Chondrocyte (in vitro differentiated cells): ENCODE measurements around the gene ST6GAL2. TPM values are rescaled to one million over a fixed set of nuclear protein-coding genes. Genes with fewer than 3 reads are reported as not detected.

Experiments used
- DNase-seq: peaks from one replicate; pipeline ENCODE4 v3.0.0; 2021; ENCODE audit warnings: mixed read lengths, low spot score
- H3K27ac Mint-ChIP-seq: one replicate; pipeline ENCODE4 v1.8.0; 2021; ENCODE audit warnings: mild to moderate bottlenecking, moderate library complexity, mixed read lengths; ENCODE audit not compliant: unreplicated experiment
- H3K27me3 Mint-ChIP-seq: 2 replicates; pipeline ENCODE4 v1.8.0; 2021; ENCODE audit warnings: low read depth, mixed read lengths
- H3K36me3 Mint-ChIP-seq: 2 replicates; pipeline ENCODE4 v1.8.0; 2021; ENCODE audit warnings: low read depth, mixed read lengths
- H3K4me1 Mint-ChIP-seq: 2 replicates; pipeline ENCODE4 v1.8.0; 2021; ENCODE audit warnings: low read depth, mild to moderate bottlenecking, mixed read lengths
- H3K4me3 Mint-ChIP-seq: one replicate; pipeline ENCODE4 v1.8.0; 2021; ENCODE audit warnings: mild to moderate bottlenecking, moderate library complexity, mixed read lengths; ENCODE audit not compliant: unreplicated experiment
- H3K9me3 Mint-ChIP-seq: 2 replicates; pipeline ENCODE4 v1.8.0; 2021; ENCODE audit warnings: low read depth, mixed read lengths
- total RNA-seq: library from RNA; stranded (reverse); gene quantifications from 3 replicates; pipeline ENCODE4 v1.2.1, GENCODE V29; 2021
- TF ChIP-seq, protein P1 (sequence below): fragments of 200-600 bp; sonication (generic); IDR thresholded peaks from 2 replicates; pipeline ENCODE4 v1.5.0; 2021; ENCODE audit warnings: antibody characterized with exemption, mild to moderate bottlenecking, moderate library complexity

ST6GAL2 gene
- total RNA-seq, 1 donor from 2014 or later, result 144 TPM

DNA sequence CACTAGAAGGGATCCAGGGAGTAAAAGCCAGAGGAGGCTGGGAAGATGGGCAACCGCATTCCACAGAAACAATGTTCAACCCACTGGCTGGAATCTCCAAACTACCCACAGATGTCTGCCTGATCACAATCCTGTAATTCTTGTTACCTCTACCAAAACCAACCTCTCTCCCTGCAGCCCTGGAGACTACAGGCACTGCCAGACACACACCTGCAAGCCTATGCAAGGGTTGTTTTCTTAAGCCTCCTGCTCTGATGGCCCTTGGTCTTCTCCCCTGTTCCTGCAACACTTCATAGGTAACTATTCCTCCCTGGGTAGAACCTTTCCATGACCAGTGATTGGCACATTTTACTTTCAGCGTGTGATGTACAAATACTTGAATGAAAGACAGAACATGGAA is 21.9 kb downstream of the ST6GAL2 start:
- Mint-ChIP-seq H3K27me3 (no peaks in the 10 kb centered on the region), H3K36me3 (peaks cover 3% of the 10 kb centered on the region), H3K4me1 (peaks cover 87% of the 10 kb centered on the region), H3K27ac (peak overlapping the region; percentile 13), H3K4me3 (no peak overlapping the region), H3K9me3 (peaks cover 9% of the 10 kb centered on the region)
- no peak for DNase-seq
- TF ChIP-seq, protein P1, sequence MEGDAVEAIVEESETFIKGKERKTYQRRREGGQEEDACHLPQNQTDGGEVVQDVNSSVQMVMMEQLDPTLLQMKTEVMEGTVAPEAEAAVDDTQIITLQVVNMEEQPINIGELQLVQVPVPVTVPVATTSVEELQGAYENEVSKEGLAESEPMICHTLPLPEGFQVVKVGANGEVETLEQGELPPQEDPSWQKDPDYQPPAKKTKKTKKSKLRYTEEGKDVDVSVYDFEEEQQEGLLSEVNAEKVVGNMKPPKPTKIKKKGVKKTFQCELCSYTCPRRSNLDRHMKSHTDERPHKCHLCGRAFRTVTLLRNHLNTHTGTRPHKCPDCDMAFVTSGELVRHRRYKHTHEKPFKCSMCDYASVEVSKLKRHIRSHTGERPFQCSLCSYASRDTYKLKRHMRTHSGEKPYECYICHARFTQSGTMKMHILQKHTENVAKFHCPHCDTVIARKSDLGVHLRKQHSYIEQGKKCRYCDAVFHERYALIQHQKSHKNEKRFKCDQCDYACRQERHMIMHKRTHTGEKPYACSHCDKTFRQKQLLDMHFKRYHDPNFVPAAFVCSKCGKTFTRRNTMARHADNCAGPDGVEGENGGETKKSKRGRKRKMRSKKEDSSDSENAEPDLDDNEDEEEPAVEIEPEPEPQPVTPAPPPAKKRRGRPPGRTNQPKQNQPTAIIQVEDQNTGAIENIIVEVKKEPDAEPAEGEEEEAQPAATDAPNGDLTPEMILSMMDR, result no peak

DNA sequence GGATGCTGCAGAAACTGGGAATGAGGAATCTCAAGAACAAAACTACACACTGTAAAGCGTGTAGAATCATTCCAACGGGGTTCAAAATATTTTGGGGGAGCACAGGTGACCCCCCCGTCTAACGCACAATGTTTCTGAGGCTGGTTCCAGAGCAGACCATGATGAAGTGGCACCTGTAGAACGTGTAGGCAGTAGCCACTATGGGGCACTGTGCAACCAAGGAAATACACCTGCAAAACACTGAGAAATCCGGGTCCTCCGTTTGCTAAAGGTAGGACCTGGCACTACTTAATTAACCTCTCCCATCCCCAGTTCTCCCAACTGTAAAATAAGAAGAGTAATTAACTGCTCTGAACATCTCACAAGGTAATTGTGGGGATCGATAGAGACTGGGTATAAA is 22.6 kb downstream of the ST6GAL2 start:
- H3K9me3 Mint-ChIP-seq, result peaks cover 14% of the 10 kb centered on the region
- TF ChIP-seq, protein P1, result peak; percentile 62
- H3K36me3 Mint-ChIP-seq, result peaks cover 3% of the 10 kb centered on the region
- peaks cover 85% of the 10 kb centered on the region for H3K4me1 Mint-ChIP-seq
- DNase-seq, result no peak
- no peaks in the 10 kb centered on the region for H3K27me3 Mint-ChIP-seq
- no peak overlapping the region for H3K4me3 Mint-ChIP-seq
- H3K27ac Mint-ChIP-seq, result peak overlapping the region; percentile 22

DNA sequence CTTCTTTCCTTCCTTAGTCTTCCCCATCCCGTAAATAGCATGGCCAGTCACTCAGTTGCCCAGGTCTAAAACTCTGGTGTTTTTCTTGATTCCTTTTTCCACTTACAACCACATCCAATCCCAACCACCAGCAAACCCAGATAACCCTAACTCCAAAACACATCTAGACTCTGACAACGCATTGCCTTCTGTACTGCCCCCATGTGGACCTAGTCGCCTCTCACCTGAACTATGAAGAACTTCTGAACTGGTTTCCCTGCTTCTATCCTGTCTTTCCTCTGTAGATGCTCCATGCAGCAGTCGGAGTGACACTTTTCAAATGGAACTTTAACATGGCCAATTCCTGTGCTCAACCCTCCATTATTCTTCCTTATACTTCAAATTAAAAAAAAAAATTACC is 26.5 kb downstream of the ST6GAL2 start:
- H3K4me3 Mint-ChIP-seq, result no peak overlapping the region
- H3K36me3 Mint-ChIP-seq, result peaks cover 3% of the 10 kb centered on the region
- peaks cover 14% of the 10 kb centered on the region for H3K9me3 Mint-ChIP-seq
- H3K4me1 Mint-ChIP-seq, result peaks cover 71% of the 10 kb centered on the region
- H3K27me3 Mint-ChIP-seq, result no peaks in the 10 kb centered on the region
- peak overlapping the region; percentile 4 for H3K27ac Mint-ChIP-seq
- DNase-seq, result no peak
- TF ChIP-seq, protein P1, result no peak

DNA sequence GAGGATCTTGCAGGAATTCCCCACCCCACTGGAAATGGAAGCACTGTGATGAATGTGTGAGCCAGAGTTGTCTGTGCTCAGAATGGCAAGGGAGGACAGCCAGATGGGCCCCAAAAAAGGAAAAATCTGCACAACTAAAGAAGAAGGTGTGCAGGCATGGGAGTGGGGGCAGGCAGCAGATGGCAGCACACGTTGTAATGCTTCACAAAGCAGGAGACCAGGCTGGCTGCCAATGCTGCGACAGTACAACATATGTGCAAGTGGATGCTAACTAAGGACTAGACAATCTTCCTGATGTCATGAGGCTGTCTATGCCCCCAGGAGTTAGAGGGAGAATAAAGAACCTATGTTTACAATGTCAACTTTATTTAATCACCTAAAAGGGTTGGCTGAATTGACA is 27.2 kb downstream of the ST6GAL2 start:
- Mint-ChIP-seq H3K27me3 (no peaks in the 10 kb centered on the region), H3K4me1 (peaks cover 69% of the 10 kb centered on the region), H3K36me3 (peaks cover 3% of the 10 kb centered on the region), H3K4me3 (no peak overlapping the region), H3K9me3 (peaks cover 14% of the 10 kb centered on the region), H3K27ac (no peak overlapping the region)
- DNase-seq, result no peak
- TF ChIP-seq, protein P1, result no peak

DNA sequence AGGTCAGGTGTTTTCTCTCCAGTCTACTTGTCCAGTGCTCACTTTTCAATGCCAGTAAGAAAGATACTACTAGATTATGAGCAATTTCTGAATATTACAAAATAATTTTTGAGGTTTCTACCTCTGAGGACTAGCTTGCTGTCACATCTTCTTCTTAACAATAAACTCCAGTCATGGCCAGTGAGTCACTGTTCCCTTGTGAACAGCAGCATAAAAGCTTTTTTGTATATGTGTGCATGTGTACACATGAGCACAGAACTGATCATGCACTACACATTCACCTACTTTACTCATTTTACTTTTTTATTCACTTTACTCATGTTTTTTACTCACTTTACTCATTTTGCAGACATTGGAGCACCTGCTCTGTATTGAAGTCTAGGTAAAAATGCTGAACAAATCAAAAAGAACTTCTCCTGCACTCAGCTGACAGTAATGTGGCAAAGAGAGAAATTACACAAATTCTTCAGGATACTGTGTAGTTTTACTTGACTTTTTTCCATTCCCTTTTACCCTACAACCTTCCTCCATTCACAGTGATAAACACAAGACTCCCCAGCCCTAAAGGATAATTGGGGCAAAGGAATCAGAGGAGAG is 28.0 kb downstream of the ST6GAL2 start:
- Mint-ChIP-seq H3K36me3 (peaks cover 3% of the 10 kb centered on the region), H3K27me3 (no peaks in the 10 kb centered on the region), H3K27ac (peak overlapping the region; percentile 13), H3K4me3 (no peak overlapping the region), H3K9me3 (peaks cover 14% of the 10 kb centered on the region), H3K4me1 (peaks cover 69% of the 10 kb centered on the region)
- no peak for DNase-seq
- TF ChIP-seq, protein P1, result no peak
